IMR-90 (cell line): ENCODE data around the gene SERPINB5. TPM values are rescaled to one million over a fixed set of nuclear protein-coding genes. Genes with fewer than 3 reads are reported as not detected.
A peak's percentile ranks its signal among the peaks of the same experiment; 100 is the strongest.

Experiments used
- ATAC-seq: fragments of 200-7000 bp; cut with Tn5 transposase; 2 replicates; pipeline ENCODE4 v1.9.1; 2020; ENCODE audit warnings: low read depth, mild to moderate bottlenecking, moderate library complexity
- BruUV-seq: library from RNA; stranded (reverse); fragments of 400-500 nt; replicated peaks from 2 replicates; lab custom pipeline; 2021; lab: Mats Ljungman, UMichigan
- CTCF ChIA-PET: fragments of 300-600 bp; formaldehyde crosslinking; extraction: SDS; loops from one replicate; lab custom pipeline; 2021; ENCODE audit warnings: antibody characterized with exemption; lab: Yijun Ruan, JAX
- POLR2A ChIA-PET: fragments of 300-600 bp; sonication (Branson Sonifier 250); formaldehyde crosslinking; loops from one replicate; lab custom pipeline; 2022; ENCODE audit warnings: antibody characterized with exemption; ENCODE audit not compliant: unreplicated experiment; lab: Charles Lee
- DNase-seq: peaks from one replicate; pipeline ENCODE4 v3.0.0; 2013
- H2AFZ ChIP-seq: replicated peaks from 2 replicates; pipeline ENCODE3; 2013; ENCODE audit warnings: low read length, mild to moderate bottlenecking; ENCODE audit not compliant: poor library complexity
- H2AK5ac ChIP-seq: 2 replicates; pipeline ENCODE4 v1.6.1; 2013; ENCODE audit warnings: low read depth, low read length, inconsistent platforms
- H2AK9ac ChIP-seq: replicated peaks from 2 replicates; pipeline ENCODE3; 2013; ENCODE audit warnings: mild to moderate bottlenecking, low read depth, low read length, moderate library complexity; ENCODE audit not compliant: poor library complexity
- H2BK120ac ChIP-seq: 2 replicates; pipeline ENCODE4 v1.6.1; 2013; ENCODE audit warnings: low read depth, low read length, inconsistent platforms
- H2BK15ac ChIP-seq: 3 replicates; pipeline ENCODE4 v1.6.1; 2013; ENCODE audit warnings: low read depth, low read length, inconsistent platforms
- H2BK20ac ChIP-seq: 2 replicates; pipeline ENCODE4 v1.6.1; 2013; ENCODE audit warnings: low read depth, mild to moderate bottlenecking, inconsistent platforms, low read length, moderate library complexity
- H2BK5ac ChIP-seq: 2 replicates; pipeline ENCODE4 v1.6.1; 2013; ENCODE audit warnings: mild to moderate bottlenecking, low read depth, low read length, inconsistent platforms; ENCODE audit not compliant: poor library complexity, severe bottlenecking
- H3K14ac ChIP-seq: replicated peaks from 2 replicates; pipeline ENCODE4 v1.6.1; 2013; ENCODE audit warnings: low read depth, low read length, inconsistent platforms
- H3K18ac ChIP-seq: 2 replicates; pipeline ENCODE4 v1.6.1; 2013; ENCODE audit warnings: low read depth, low read length, control low read depth
- H3K23ac ChIP-seq: 2 replicates; pipeline ENCODE4 v1.6.1; 2013; ENCODE audit warnings: low read depth, low read length, inconsistent platforms
- H3K27ac ChIP-seq: 2 replicates; pipeline ENCODE4 v1.5.1; 2013; ENCODE audit warnings: mild to moderate bottlenecking, control low read depth, low read length; ENCODE audit not compliant: insufficient read depth
- H3K27me3 ChIP-seq: 2 replicates; pipeline ENCODE4 v1.6.1; 2013; ENCODE audit warnings: low read length; ENCODE audit not compliant: control insufficient read depth, insufficient read depth
- H3K36me3 ChIP-seq: 2 replicates; pipeline ENCODE4 v1.6.1; 2013; ENCODE audit warnings: low read length, mixed read lengths; ENCODE audit not compliant: control insufficient read depth, insufficient read depth
- H3K4ac ChIP-seq: 2 replicates; pipeline ENCODE4 v1.6.1; 2013; ENCODE audit warnings: low read depth, low read length, inconsistent platforms
- H3K4me1 ChIP-seq: 2 replicates; pipeline ENCODE4 v1.6.1; 2013; ENCODE audit warnings: low read length, mixed read lengths; ENCODE audit not compliant: control insufficient read depth, insufficient read depth
- H3K4me2 ChIP-seq: 2 replicates; pipeline ENCODE4 v1.6.1; 2013; ENCODE audit warnings: low read depth, mild to moderate bottlenecking, control low read depth, low read length, moderate library complexity
- H3K4me3 ChIP-seq: 2 replicates; pipeline ENCODE4 v1.5.1; 2013; ENCODE audit warnings: low read depth, mild to moderate bottlenecking, control low read depth, low read length, moderate library complexity; ENCODE audit not compliant: insufficient read depth
- H3K56ac ChIP-seq: 2 replicates; pipeline ENCODE4 v1.6.1; 2013; ENCODE audit warnings: low read length, inconsistent platforms; ENCODE audit not compliant: insufficient read depth; ENCODE audit errors: extremely low read depth
- H3K79me1 ChIP-seq, 2 experiments: 2 replicates each; pipeline ENCODE4 v1.6.1; 2013; ENCODE audit warnings: low read length in 2 of 2, inconsistent platforms in 1 of 2, low read depth in 1 of 2
- H3K9ac ChIP-seq: 2 replicates; pipeline ENCODE4 v1.6.1; 2013; ENCODE audit warnings: low read depth, low read length, control low read depth
- H3K9me1 ChIP-seq: 2 replicates; pipeline ENCODE4 v1.6.1; 2013; ENCODE audit warnings: low read length, inconsistent platforms; ENCODE audit not compliant: insufficient read depth
- H3K9me3 ChIP-seq: 2 replicates; pipeline ENCODE4 v1.6.1; 2013; ENCODE audit warnings: low read length; ENCODE audit not compliant: control insufficient read depth, insufficient read depth
- H4K20me1 ChIP-seq: 2 replicates; pipeline ENCODE4 v1.6.1; 2013; ENCODE audit warnings: low read length, inconsistent platforms; ENCODE audit not compliant: insufficient read depth
- H4K5ac ChIP-seq: 2 replicates; pipeline ENCODE4 v1.6.1; 2013; ENCODE audit warnings: mild to moderate bottlenecking, low read depth, low read length, control low read depth
- H4K8ac ChIP-seq, 2 experiments: 2 replicates each; pipeline ENCODE4 v1.6.1; 2013; ENCODE audit warnings: low read depth in 2 of 2, low read length in 2 of 2, control low read depth in 1 of 2, inconsistent platforms in 1 of 2
- H4K91ac ChIP-seq: 2 replicates; pipeline ENCODE4 v1.6.1; 2013; ENCODE audit warnings: low read depth, low read length, inconsistent platforms; ENCODE audit not compliant: insufficient read depth
- MAFK ChIP-seq: IDR thresholded peaks from 2 replicates; pipeline ENCODE4 v1.6.1; 2012; ENCODE audit warnings: low read depth, low read length, improper control_type of control experiment
- NFE2L2 ChIP-seq: fragments of 150-350 bp; IDR thresholded peaks from 2 replicates; pipeline ENCODE4 v1.6.1; 2016; ENCODE audit warnings: low read depth, mild to moderate bottlenecking, low read length
- USF2 ChIP-seq: fragments of 150-350 bp; IDR thresholded peaks from 2 replicates; pipeline ENCODE4 v1.6.1; 2017; ENCODE audit warnings: mild to moderate bottlenecking, antibody characterized with exemption, low read length, low read depth
- WGBS, 2 experiments: methylation state at CpG; one replicate each; pipeline versions ENCODE4 v1.1.5 to v1.1.7; 2013; ENCODE audit warnings: missing lambda C conversion rate in 2 of 2; ENCODE audit not compliant: insufficient read length in 1 of 2; ENCODE audit errors: extremely low coverage in 2 of 2; 5-methylcytosine and 5-hydroxymethylcytosine counted together
- dilution Hi-C: fragments of 300-500 bp; cut with HindIII; formaldehyde crosslinking; loops from one replicate; pipeline ENCODE4 v1.14.3; 2018; ENCODE audit warnings: low sequenced_read_pairs; ENCODE audit not compliant: unreplicated experiment
- in situ Hi-C: fragments of 300-500 bp; cut with MboI; formaldehyde crosslinking; loops from 3 replicates; pipeline ENCODE4 v1.14.3; 2019; ENCODE audit warnings: low sequenced_read_pairs, inconsistent platforms, mixed read lengths
- intact Hi-C: fragments of 100-400 bp; cut with micrococcal nuclease; formaldehyde crosslinking; loops from 2 replicates; pipeline ENCODE4 v1.10.0; 2022
- polyA plus RNA-seq, 3 experiments: library from polyadenylated mRNA; depleted of rRNA; stranded (reverse); fragments of >200 nt; gene quantifications; 2 replicates each; pipeline ENCODE4 v1.2.3, GENCODE V29; 2012; ENCODE audit warnings: low replicate concordance in 1 of 3
- total RNA-seq: library from RNA; depleted of rRNA; stranded (reverse); fragments of >200 nt; gene quantifications from 2 replicates; pipeline ENCODE4 v1.2.3, GENCODE V29; 2012

Gene SERPINB5
- total and polyA plus RNA-seq, 2 of the 4 experiments (the other 2 are of a cell fraction) = not detected

- no peak overlapping the region for H2BK15ac ChIP-seq
- no TSS peak for BruUV-seq
- no peaks in the 10 kb centered on the region for H3K9me3 ChIP-seq
- H2BK20ac ChIP-seq = no peak overlapping the region
- dilution Hi-C loops = no loop called here
- no peak overlapping the region for H2BK5ac ChIP-seq
- H4K20me1 ChIP-seq = no peaks in the 10 kb centered on the region
- H3K14ac ChIP-seq = no peak overlapping the region
- no CpG with 5 or more reads among the region's 2 CpGs for WGBS, 2 experiments
- no peak overlapping the region for H4K91ac ChIP-seq
- H2AK5ac ChIP-seq = no peak overlapping the region
- no peak overlapping the region for H3K4me3 ChIP-seq
- H3K27me3 ChIP-seq = peaks cover 13% of the 10 kb centered on the region
- H3K23ac ChIP-seq = no peak overlapping the region
- ChIA-PET POLR2A (no interaction called here), CTCF (no interaction called here)
- ATAC-seq (no peak), DNase-seq (no peak)
- H4K8ac ChIP-seq = no peak overlapping the region
- no peak overlapping the region for H3K27ac ChIP-seq
- no peak overlapping the region for H3K18ac ChIP-seq
- no peak overlapping the region for H3K56ac ChIP-seq
- H3K4ac ChIP-seq = no peak overlapping the region
- no peak overlapping the region for H3K9ac ChIP-seq
- no peaks in the 10 kb centered on the region for H3K36me3 ChIP-seq
- intact Hi-C loops = no loop called here
- no peak overlapping the region for H4K5ac ChIP-seq
- in situ Hi-C loops = no loop called here
- H2BK120ac ChIP-seq = no peak overlapping the region
- no peaks in the 10 kb centered on the region for H3K9me1 ChIP-seq
- H3K79me1 ChIP-seq = no peaks in the 10 kb centered on the region
- H2AFZ ChIP-seq = no peak overlapping the region
- no peaks in the 10 kb centered on the region for H3K4me1 ChIP-seq
- TF ChIP-seq USF2 (no peak), MAFK (peak; percentile 92), NFE2L2 (0 out of 2 replicates have a peak, but pooled peaks have one; percentile 15)
- H2AK9ac ChIP-seq = no peak overlapping the region
- H3K4me2 ChIP-seq = no peak overlapping the region
These were observed 12.3 kb upstream of the SERPINB5 start for GRCh38 chr18:63464434-63464833.
